AG09309 (cell line): ENCODE data around the gene IGLL1.

Experiments
- DNase-seq: peaks from one replicate; pipeline ENCODE4 v3.0.0-alpha.2; 2010; ENCODE audit warnings: low read depth
- H3K4me3 ChIP-seq: 2 replicates; pipeline ENCODE4 v1.5.1; 2011; ENCODE audit warnings: mild to moderate bottlenecking, low read depth, low read length, moderate library complexity; ENCODE audit not compliant: control insufficient read depth
- TF ChIP-seq, protein P1 (sequence below): IDR thresholded peaks from 2 replicates; pipeline ENCODE4 v1.5.1; 2011; ENCODE audit warnings: mild to moderate bottlenecking, low read depth, low read length, inconsistent platforms; ENCODE audit not compliant: insufficient read depth, control insufficient read depth; ENCODE audit errors: missing control alignments

IGLL1 gene

DNA sequence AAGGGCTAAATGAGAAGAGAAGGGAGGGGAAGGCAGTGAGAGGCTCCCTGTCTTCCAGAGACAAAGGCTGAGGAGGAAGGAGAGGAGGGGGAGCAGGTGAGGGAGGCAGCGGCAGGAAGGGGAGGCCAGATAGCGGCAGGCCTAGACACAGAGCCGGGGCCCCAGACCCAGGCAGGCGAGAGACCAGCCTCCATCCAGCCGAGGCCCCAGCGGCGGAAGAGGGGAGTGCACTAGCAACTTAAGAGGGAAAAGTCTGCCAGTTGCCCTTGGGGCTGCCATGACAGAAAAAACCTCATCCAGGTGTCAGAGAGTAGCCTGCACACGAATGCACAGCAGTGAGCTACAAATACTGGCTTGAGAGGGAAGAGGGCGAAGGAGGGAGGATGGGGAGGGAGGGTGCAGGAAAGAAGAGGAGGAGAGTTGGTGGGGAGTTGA lies 46.7 kb downstream of the IGLL1 start:
- no peak overlapping the region for H3K4me3 ChIP-seq
- DNase-seq = no peak
- TF ChIP-seq, protein P1, sequence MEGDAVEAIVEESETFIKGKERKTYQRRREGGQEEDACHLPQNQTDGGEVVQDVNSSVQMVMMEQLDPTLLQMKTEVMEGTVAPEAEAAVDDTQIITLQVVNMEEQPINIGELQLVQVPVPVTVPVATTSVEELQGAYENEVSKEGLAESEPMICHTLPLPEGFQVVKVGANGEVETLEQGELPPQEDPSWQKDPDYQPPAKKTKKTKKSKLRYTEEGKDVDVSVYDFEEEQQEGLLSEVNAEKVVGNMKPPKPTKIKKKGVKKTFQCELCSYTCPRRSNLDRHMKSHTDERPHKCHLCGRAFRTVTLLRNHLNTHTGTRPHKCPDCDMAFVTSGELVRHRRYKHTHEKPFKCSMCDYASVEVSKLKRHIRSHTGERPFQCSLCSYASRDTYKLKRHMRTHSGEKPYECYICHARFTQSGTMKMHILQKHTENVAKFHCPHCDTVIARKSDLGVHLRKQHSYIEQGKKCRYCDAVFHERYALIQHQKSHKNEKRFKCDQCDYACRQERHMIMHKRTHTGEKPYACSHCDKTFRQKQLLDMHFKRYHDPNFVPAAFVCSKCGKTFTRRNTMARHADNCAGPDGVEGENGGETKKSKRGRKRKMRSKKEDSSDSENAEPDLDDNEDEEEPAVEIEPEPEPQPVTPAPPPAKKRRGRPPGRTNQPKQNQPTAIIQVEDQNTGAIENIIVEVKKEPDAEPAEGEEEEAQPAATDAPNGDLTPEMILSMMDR = peak; percentile 5

- DNase-seq = no peak
- no peak overlapping the region for H3K4me3 ChIP-seq
- TF ChIP-seq, protein P1 = no peak
These were observed 47.4 kb downstream of the IGLL1 start for GRCh38 chr22:23532731-23533130.

- no peak overlapping the region for H3K4me3 ChIP-seq
- no peak for DNase-seq
- TF ChIP-seq, protein P1 = no peak
These were observed 48.0 kb downstream of the IGLL1 start for GRCh38 chr22:23531966-23532705.

GRCh38 chr22:23531283-23531956 lies 48.7 kb downstream of the IGLL1 start:
- TF ChIP-seq, protein P1 = no peak
- no peak for DNase-seq

DNA sequence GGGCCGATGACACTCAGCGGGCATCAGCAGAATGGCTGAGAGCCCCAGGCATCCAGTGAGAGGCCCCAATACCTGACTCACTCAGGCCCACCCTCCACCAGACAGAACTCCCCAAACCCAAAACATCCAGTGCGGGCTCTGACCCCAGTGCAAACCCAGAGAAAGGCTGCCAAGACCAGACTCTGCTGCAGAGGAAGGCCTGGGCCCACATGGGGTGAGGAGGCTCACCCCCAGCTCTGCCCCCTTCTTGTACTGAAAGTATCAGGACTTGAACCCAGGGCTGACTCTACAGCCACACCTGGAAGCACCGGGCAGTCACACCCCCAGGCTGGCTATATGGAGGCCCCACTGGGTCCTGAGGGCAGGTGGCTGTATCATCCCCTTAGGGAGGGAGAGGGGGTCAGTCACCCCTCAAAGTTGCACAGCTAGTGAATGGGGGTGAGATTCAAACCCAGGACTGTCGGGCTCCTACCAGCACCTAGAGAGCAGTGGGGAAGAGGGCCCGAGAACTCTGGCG lies 49.3 kb downstream of the IGLL1 start:
- TF ChIP-seq, protein P1 = no peak

More at GRCh38 chr22:23531283-23531956, 48.7 kb downstream of the IGLL1 start:
- H3K4me3 ChIP-seq = no peak overlapping the region

GRCh38 chr22:23530106-23530505 lies 50.0 kb downstream of the IGLL1 start:
- no peak overlapping the region for H3K4me3 ChIP-seq
- no peak for DNase-seq
- TF ChIP-seq, protein P1 = no peak

More for the DNA sequence above, 49.3 kb downstream of the IGLL1 start:
- DNase-seq = no peak
- no peak overlapping the region for H3K4me3 ChIP-seq
